WTC11 (cell line): Measurements from ENCODE around the gene CD6. TPM values are rescaled to one million over a fixed set of nuclear protein-coding genes. Genes with fewer than 3 reads are reported as not detected.

Experiments used
- ATAC-seq: fragments of 200-7000 bp; cut with Tn5 transposase; 2 replicates; pipeline ENCODE4 v1.10.0; 2021; ENCODE audit warnings: mild to moderate bottlenecking, moderate library complexity
- CTCF ChIA-PET: fragments of 300-600 bp; sonication (Branson Sonifier 250); formaldehyde crosslinking; loops from one replicate; lab custom pipeline; 2021; ENCODE audit warnings: antibody characterized with exemption; lab: Charles Lee
- POLR2A ChIA-PET: fragments of 350-600 bp; sonication (Branson Sonifier 250); formaldehyde crosslinking; loops from one replicate; lab custom pipeline; 2021; ENCODE audit warnings: antibody characterized with exemption; lab: Charles Lee
- DNase-seq: peaks from one replicate; pipeline ENCODE4 v3.0.0; 2021; ENCODE audit warnings: low spot score
- H3K27ac Mint-ChIP-seq: 2 replicates; pipeline ENCODE4 v1.8.0; 2021; ENCODE audit warnings: mixed read lengths
- H3K27me3 Mint-ChIP-seq: 2 replicates; pipeline ENCODE4 v1.8.0; 2021; ENCODE audit warnings: low read depth, mild to moderate bottlenecking, moderate library complexity, mixed read lengths
- H3K36me3 Mint-ChIP-seq: 2 replicates; pipeline ENCODE4 v1.8.0; 2021; ENCODE audit warnings: mixed read lengths
- H3K4me1 Mint-ChIP-seq: 2 replicates; pipeline ENCODE4 v1.8.0; 2022; ENCODE audit warnings: mixed read lengths
- H3K4me3 Mint-ChIP-seq: 2 replicates; pipeline ENCODE4 v1.8.0; 2021; ENCODE audit warnings: mild to moderate bottlenecking, moderate library complexity, mixed read lengths
- H3K9me3 Mint-ChIP-seq: 2 replicates; pipeline ENCODE4 v1.8.0; 2021; ENCODE audit warnings: mixed read lengths
- ATF2 ChIP-seq: sonication (generic); formaldehyde crosslinking; IDR thresholded peaks from 2 replicates; pipeline ENCODE4 v1.8.1; 2022; ENCODE audit warnings: low read depth, missing genetic modification reagents, borderline replicate concordance
- E2F4 ChIP-seq: sonication (generic); formaldehyde crosslinking; IDR thresholded peaks from 2 replicates; pipeline ENCODE4 v1.8.1; 2022; ENCODE audit warnings: low read depth, mild to moderate bottlenecking, moderate library complexity, missing genetic modification reagents, borderline replicate concordance
- E2F5 ChIP-seq: sonication (generic); formaldehyde crosslinking; IDR thresholded peaks from 2 replicates; pipeline ENCODE4 v1.8.1; 2022; ENCODE audit warnings: mild to moderate bottlenecking, moderate library complexity, missing genetic modification reagents
- ELF4 ChIP-seq: sonication (generic); formaldehyde crosslinking; IDR thresholded peaks from 2 replicates; pipeline ENCODE4 v1.8.1; 2022; ENCODE audit warnings: low read depth, mild to moderate bottlenecking, moderate library complexity, missing genetic modification reagents
- GTF2I ChIP-seq: fragments of 250-450 bp; sonication (Bioruptor Pico); conservative IDR thresholded peaks from 2 replicates; pipeline ENCODE4 v1.4.0; 2021; ENCODE audit warnings: mild to moderate bottlenecking
- MAX ChIP-seq: sonication (generic); formaldehyde crosslinking; IDR thresholded peaks from 2 replicates; pipeline ENCODE4 v1.8.0; 2022; ENCODE audit warnings: mild to moderate bottlenecking, missing genetic modification reagents
- MLX ChIP-seq: sonication (generic); formaldehyde crosslinking; IDR thresholded peaks from 2 replicates; pipeline ENCODE4 v1.8.1; 2023; ENCODE audit warnings: mild to moderate bottlenecking, missing genetic modification reagents, moderate library complexity
- MYBL2 ChIP-seq: sonication (generic); formaldehyde crosslinking; IDR thresholded peaks from 2 replicates; pipeline ENCODE4 v1.8.1; 2023; ENCODE audit warnings: mild to moderate bottlenecking, moderate library complexity, missing genetic modification reagents
- NFYB ChIP-seq: sonication (generic); formaldehyde crosslinking; conservative IDR thresholded peaks from 2 replicates; pipeline ENCODE4 v1.8.0; 2022; ENCODE audit warnings: low read depth, missing genetic modification reagents
- SOX15 ChIP-seq: fragments of 250-450 bp; sonication (Bioruptor Pico); IDR thresholded peaks from 2 replicates; pipeline ENCODE4 v1.9.0; 2021; ENCODE audit warnings: mild to moderate bottlenecking
- STAT6 ChIP-seq: sonication (generic); formaldehyde crosslinking; conservative IDR thresholded peaks from 2 replicates; pipeline ENCODE4 v1.8.1; 2023; ENCODE audit warnings: mild to moderate bottlenecking, low read depth, missing genetic modification reagents, moderate library complexity
- ZNF232 ChIP-seq: sonication (generic); formaldehyde crosslinking; IDR thresholded peaks from 2 replicates; pipeline ENCODE4 v1.8.0; 2022; ENCODE audit warnings: mild to moderate bottlenecking, missing genetic modification reagents
- ZNF263 ChIP-seq: sonication (generic); formaldehyde crosslinking; IDR thresholded peaks from 2 replicates; pipeline ENCODE4 v1.8.1; 2022; ENCODE audit warnings: low read depth, mild to moderate bottlenecking, moderate library complexity, missing genetic modification reagents
- ZNF317 ChIP-seq: sonication (generic); formaldehyde crosslinking; IDR thresholded peaks from 2 replicates; pipeline ENCODE4 v1.8.1; 2023; ENCODE audit warnings: low read depth, mild to moderate bottlenecking, moderate library complexity, missing genetic modification reagents, borderline replicate concordance
- total RNA-seq: library from RNA; stranded (reverse); gene quantifications from 3 replicates; pipeline ENCODE4 v1.2.3, GENCODE V29; 2021

The CD6 gene
- total RNA-seq, 1 experiment from 2014 or later: 1.0 TPM

DNA sequence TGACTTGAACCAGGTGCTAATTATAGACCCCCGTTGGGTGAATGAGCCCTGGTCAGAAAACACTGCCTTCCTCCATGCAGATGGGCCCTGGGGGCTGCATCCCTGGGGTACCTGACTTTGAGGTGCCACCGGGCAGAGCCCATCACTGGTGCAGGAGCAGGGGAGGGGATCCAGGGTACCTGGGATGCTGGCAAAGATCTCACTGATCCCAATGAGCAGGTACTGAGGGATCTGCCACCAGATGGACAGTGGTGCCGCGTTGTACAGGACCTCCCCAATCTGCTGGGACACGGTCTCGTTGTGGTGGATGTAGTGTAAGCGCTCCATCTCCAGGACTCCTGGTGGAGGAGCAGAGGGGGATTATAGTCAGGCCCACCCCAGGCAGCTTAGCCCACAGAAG is 32.2 kb upstream of the CD6 start:
- H3K27ac Mint-ChIP-seq: no peak overlapping the region
- H3K27me3 Mint-ChIP-seq: no peaks in the 10 kb centered on the region
- H3K36me3 Mint-ChIP-seq: 0 out of 2 replicates have a peak, but pooled peaks cover 4% of the 10 kb centered on the region
- DNase-seq (no peak), ATAC-seq (no peak)
- no peak overlapping the region for H3K4me3 Mint-ChIP-seq
- H3K9me3 Mint-ChIP-seq: no peaks in the 10 kb centered on the region
- no peak for TF ChIP-seq MLX (CRISPR knock-in tag)
- TF ChIP-seq STAT6 (CRISPR knock-in tag): no peak
- TF ChIP-seq SOX15 (CRISPR knock-in tag): no peak
- no peak for TF ChIP-seq E2F4 (CRISPR knock-in tag)
- no peak for TF ChIP-seq ZNF232 (CRISPR knock-in tag)
- POLR2A ChIA-PET: interaction anchor here (1.4 kb wide), 1 partner anchor 15 kb away, joined by 3 read pairs; the partner anchor contains the start of gene TMEM132A
- CTCF ChIA-PET: interaction anchor here (0.7 to 1.4 kb wide), 3 partner anchors 24 to 40 kb away, joined by 3 to 4 read pairs (median 3); no protein-coding TSS in a partner anchor
- no peaks in the 10 kb centered on the region for H3K4me1 Mint-ChIP-seq

GRCh38 chr11:60939855-60940254 is 31.6 kb upstream of the CD6 start:
- 0 out of 2 replicates have a peak, but pooled peaks cover 4% of the 10 kb centered on the region for H3K36me3 Mint-ChIP-seq
- no peak overlapping the region for H3K4me3 Mint-ChIP-seq
- DNase-seq (no peak), ATAC-seq (no peak)
- CTCF ChIA-PET: interaction anchor here (0.7 to 1.4 kb wide), 4 partner anchors 24 to 40 kb away, joined by 3 to 4 read pairs (median 4); no protein-coding TSS in a partner anchor
- no peaks in the 10 kb centered on the region for H3K4me1 Mint-ChIP-seq
- H3K27ac Mint-ChIP-seq: no peak overlapping the region
- POLR2A ChIA-PET: interaction anchor here (1.4 kb wide), 1 partner anchor 16 kb away, joined by 3 read pairs; the partner anchor contains the start of gene TMEM132A
- H3K9me3 Mint-ChIP-seq: no peaks in the 10 kb centered on the region
- no peaks in the 10 kb centered on the region for H3K27me3 Mint-ChIP-seq
- no peak for TF ChIP-seq ATF2
- no peak for TF ChIP-seq GTF2I (CRISPR knock-in tag)
- no peak for TF ChIP-seq ZNF317 (CRISPR knock-in tag)
- TF ChIP-seq MYBL2: no peak
- no peak for TF ChIP-seq MAX (CRISPR knock-in tag)
- TF ChIP-seq ELF4 (CRISPR knock-in tag): no peak
- TF ChIP-seq ZNF263: no peak
- no peak for TF ChIP-seq E2F5

DNA sequence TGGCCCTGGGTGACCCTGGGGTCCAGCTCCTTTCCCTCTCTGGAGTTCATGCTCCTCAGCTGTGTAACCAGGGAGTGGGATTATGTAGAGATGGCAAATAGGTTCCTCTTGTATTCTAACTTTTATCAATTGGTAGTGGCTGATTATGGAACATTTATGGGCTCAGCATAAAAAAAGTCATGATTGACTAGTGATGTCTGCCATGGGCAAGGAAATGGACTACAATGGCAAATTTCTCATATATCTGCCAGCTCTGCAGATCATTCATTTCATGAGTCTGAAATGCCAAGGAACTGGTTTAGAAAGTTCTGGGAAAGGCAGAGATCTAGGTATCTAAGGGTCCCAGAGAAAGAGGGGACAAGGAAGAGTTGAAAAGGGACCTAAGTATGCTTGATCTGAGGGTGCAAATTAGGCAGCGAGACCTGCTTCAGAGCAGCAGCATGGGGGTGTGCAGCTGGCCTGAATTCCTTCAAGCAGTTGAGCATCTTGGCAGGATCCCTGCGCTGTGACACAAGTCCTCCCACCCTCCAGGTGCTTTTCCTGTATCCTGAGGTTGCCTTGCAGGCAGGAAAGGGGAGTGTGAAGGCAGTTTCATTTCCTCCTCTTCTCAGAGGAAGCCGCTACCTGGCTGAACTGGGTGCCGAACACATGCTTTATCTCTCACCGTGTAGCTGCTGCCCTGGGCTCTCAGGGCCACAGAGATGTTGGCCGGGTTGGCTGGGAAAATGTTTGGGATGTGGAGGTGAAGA is 29.9 kb upstream of the CD6 start:
- TF ChIP-seq E2F5 (no peak), NFYB (CRISPR knock-in tag) (no peak)
- ChIA-PET POLR2A (no interaction called here), CTCF (interaction anchor here (1.3 kb wide), 1 partner anchor 26 kb away, joined by 3 read pairs; no protein-coding TSS in a partner anchor)
- Mint-ChIP-seq H3K36me3 (no peaks in the 10 kb centered on the region), H3K4me3 (no peak overlapping the region), H3K27me3 (no peaks in the 10 kb centered on the region), H3K4me1 (peaks cover 3% of the 10 kb centered on the region; the same call in 1 of the 2 replicates), H3K27ac (no peak overlapping the region), H3K9me3 (no peaks in the 10 kb centered on the region)
- DNase-seq (no peak), ATAC-seq (no peak)
